HEK293T (cell line): ENCODE data around the gene AK1.
"Not testable (repeated sequence)": the region's sequence is repeated elsewhere in the genome, so short reads cannot be mapped to it uniquely, and the experiment has no call there.

Experiments used
- CTCF ChIA-PET: fragments of 350-600 bp; formaldehyde crosslinking; extraction: SDS; loops from one replicate; lab custom pipeline; 2021; ENCODE audit warnings: antibody characterized with exemption, inconsistent platforms; lab: Yijun Ruan, JAX
- POLR2A ChIA-PET: fragments of 350-600 bp; formaldehyde crosslinking; extraction: SDS; loops from one replicate; lab custom pipeline; 2020; ENCODE audit warnings: antibody characterized with exemption, inconsistent platforms; lab: Yijun Ruan, JAX
- DNase-seq: peaks from one replicate; pipeline ENCODE4 v3.0.0; 2012; ENCODE audit warnings: mixed read lengths; ENCODE audit errors: extremely low spot score
- ARNT ChIP-seq: fragments of 450-650 bp; IDR thresholded peaks from 2 replicates; pipeline ENCODE4 v1.6.1; 2017; ENCODE audit warnings: mild to moderate bottlenecking
- BHLHE40 ChIP-seq: fragments of 450-650 bp; IDR thresholded peaks from 2 replicates; pipeline ENCODE4 v1.6.1; 2016; ENCODE audit warnings: mild to moderate bottlenecking, moderate library complexity, borderline replicate concordance
- CTBP1 ChIP-seq: fragments of 450-650 bp; IDR thresholded peaks from 2 replicates; pipeline ENCODE4 v1.6.1; 2016; ENCODE audit warnings: borderline replicate concordance
- ELF4 ChIP-seq: fragments of 450-650 bp; IDR thresholded peaks from 2 replicates; pipeline ENCODE4 v1.6.1; 2017; ENCODE audit warnings: antibody characterized with exemption
- FOXA1 ChIP-seq: fragments of 450-650 bp; IDR thresholded peaks from 2 replicates; pipeline ENCODE4 v1.6.1; 2016; ENCODE audit warnings: mild to moderate bottlenecking
- FOXK2 ChIP-seq: fragments of 450-650 bp; IDR thresholded peaks from 2 replicates; pipeline ENCODE4 v1.6.1; 2016; ENCODE audit warnings: mild to moderate bottlenecking
- FOXM1 ChIP-seq: fragments of 450-650 bp; IDR thresholded peaks from 2 replicates; pipeline ENCODE4 v1.6.1; 2017; ENCODE audit warnings: mild to moderate bottlenecking, borderline replicate concordance
- HDGF ChIP-seq: fragments of 450-650 bp; IDR thresholded peaks from 2 replicates; pipeline ENCODE4 v1.6.1; 2017; ENCODE audit warnings: antibody characterized with exemption, borderline replicate concordance
- L3MBTL2 ChIP-seq: fragments of 450-650 bp; conservative IDR thresholded peaks from 2 replicates; pipeline ENCODE4 v1.6.1; 2016; ENCODE audit warnings: mild to moderate bottlenecking
- LEF1 ChIP-seq: fragments of 450-650 bp; IDR thresholded peaks from 2 replicates; pipeline ENCODE4 v1.6.1; 2017; ENCODE audit warnings: mild to moderate bottlenecking, borderline replicate concordance
- NFRKB ChIP-seq: fragments of 450-650 bp; IDR thresholded peaks from 2 replicates; pipeline ENCODE4 v1.6.1; 2016; ENCODE audit warnings: mild to moderate bottlenecking, moderate library complexity
- PKNOX1 ChIP-seq: fragments of 450-650 bp; IDR thresholded peaks from 2 replicates; pipeline ENCODE4 v1.6.1; 2016
- SP1 ChIP-seq: fragments of 450-650 bp; IDR thresholded peaks from 2 replicates; pipeline ENCODE4 v1.6.1; 2017
- SUZ12 ChIP-seq: fragments of 450-650 bp; IDR thresholded peaks from 2 replicates; pipeline ENCODE4 v1.6.1; 2016; ENCODE audit warnings: mild to moderate bottlenecking
- TARDBP ChIP-seq: fragments of 450-650 bp; IDR thresholded peaks from 2 replicates; pipeline ENCODE4 v1.6.1; 2016
- ZNF384 ChIP-seq: fragments of 450-650 bp; IDR thresholded peaks from 2 replicates; pipeline ENCODE4 v1.6.1; 2016

The AK1 gene

GRCh38 chr9:127846443-127847177 is 30.9 kb downstream of the AK1 start:
- TF ChIP-seq FOXM1: no peak
- TF ChIP-seq SP1: no peak
- TF ChIP-seq ARNT: no peak
- CTCF ChIA-PET: no interaction called here
- POLR2A ChIA-PET: no interaction called here
- DNase-seq: no peak

- POLR2A ChIA-PET, DNase-seq, CTCF ChIA-PET: not testable (repeated sequence)
Measured at GRCh38 chr9:127845619-127846018, 31.9 kb downstream of the AK1 start.

- ChIA-PET CTCF (interaction anchor here (1.2 kb wide), 1 partner anchor 110 kb away, joined by 3 read pairs; the partner anchor contains the start of gene TOR2A), POLR2A (no interaction called here)
- DNase-seq: no peak
- no peak for TF ChIP-seq ARNT
- no peak for TF ChIP-seq FOXA1
- TF ChIP-seq CTBP1: no peak
- no peak for TF ChIP-seq PKNOX1
Measured at GRCh38 chr9:127844821-127845359, 32.6 kb downstream of the AK1 start.

GRCh38 chr9:127841087-127841835 is 36.2 kb downstream of the AK1 start:
- ChIA-PET CTCF (no interaction called here), POLR2A (interaction anchor here (1.1 kb wide), 1 partner anchor 126 kb away, joined by 3 read pairs; no protein-coding TSS in a partner anchor)
- TF ChIP-seq SUZ12 (no peak), FOXA1 (no peak), PKNOX1 (no peak), LEF1 (no peak), SP1 (no peak), ELF4 (no peak), HDGF (no peak), FOXM1 (no peak), CTBP1 (no peak), NFRKB (no peak), ARNT (no peak), BHLHE40 (no peak), FOXK2 (no peak)

GRCh38 chr9:127838375-127839078 is 38.9 kb downstream of the AK1 start:
- DNase-seq: no peak
- POLR2A ChIA-PET: no interaction called here
- CTCF ChIA-PET: no interaction called here
- TF ChIP-seq SUZ12 (no peak), FOXM1 (no peak), CTBP1 (no peak), L3MBTL2 (no peak)

More at GRCh38 chr9:127841087-127841835, 36.2 kb downstream of the AK1 start:
- DNase-seq: no peak

- TF ChIP-seq SP1: no peak
- no peak for TF ChIP-seq HDGF
- TF ChIP-seq FOXM1: no peak
- TF ChIP-seq ZNF384: no peak
- no peak for TF ChIP-seq BHLHE40
- no peak for TF ChIP-seq SUZ12
- no peak for TF ChIP-seq TARDBP
- no peak for TF ChIP-seq LEF1
- TF ChIP-seq CTBP1: no peak
- no peak for TF ChIP-seq ARNT
- no peak for TF ChIP-seq FOXA1
- no peak for TF ChIP-seq NFRKB
- TF ChIP-seq L3MBTL2: no peak
- ChIA-PET CTCF (no interaction called here), POLR2A (no interaction called here)
- no peak for DNase-seq
Measured at GRCh38 chr9:127837346-127837745, 40.1 kb downstream of the AK1 start.

- POLR2A ChIA-PET, DNase-seq, CTCF ChIA-PET: not testable (repeated sequence)
Measured at GRCh38 chr9:127836561-127836960, 40.9 kb downstream of the AK1 start.
